22Rv1 (cell line): ENCODE measurements around the gene ZNF438.

ENCODE experiments used
- ZFX ChIP-seq: fragments of 450-650 bp; IDR thresholded peaks from 2 replicates; pipeline ENCODE4 v1.6.1; 2017; ENCODE audit warnings: antibody characterized with exemption, borderline replicate concordance
- TF ChIP-seq, protein P1 (sequence below): fragments of 450-650 bp; IDR thresholded peaks from 2 replicates; pipeline ENCODE4 v1.5.1; 2017; ENCODE audit warnings: mild to moderate bottlenecking

DNA sequence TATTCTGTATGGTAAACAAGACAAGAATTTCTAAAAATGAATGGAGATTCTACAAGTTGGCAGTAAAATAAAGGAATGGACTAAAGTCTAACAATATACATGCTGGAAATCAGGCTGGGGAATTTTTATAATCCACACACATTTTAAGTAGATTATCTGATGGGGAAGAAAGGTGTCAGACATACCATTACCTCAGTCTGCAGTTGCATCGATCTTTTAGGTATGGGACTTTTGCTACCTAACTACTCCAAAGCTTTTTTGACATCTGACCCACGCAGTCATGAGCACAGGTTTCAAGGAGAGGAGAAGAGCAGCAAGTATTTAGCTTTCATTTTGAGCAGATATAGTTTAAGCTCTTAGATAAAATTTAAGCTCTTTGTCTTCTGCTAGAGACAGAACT is 113.0 kb downstream of the ZNF438 start:
- TF ChIP-seq, protein P1, sequence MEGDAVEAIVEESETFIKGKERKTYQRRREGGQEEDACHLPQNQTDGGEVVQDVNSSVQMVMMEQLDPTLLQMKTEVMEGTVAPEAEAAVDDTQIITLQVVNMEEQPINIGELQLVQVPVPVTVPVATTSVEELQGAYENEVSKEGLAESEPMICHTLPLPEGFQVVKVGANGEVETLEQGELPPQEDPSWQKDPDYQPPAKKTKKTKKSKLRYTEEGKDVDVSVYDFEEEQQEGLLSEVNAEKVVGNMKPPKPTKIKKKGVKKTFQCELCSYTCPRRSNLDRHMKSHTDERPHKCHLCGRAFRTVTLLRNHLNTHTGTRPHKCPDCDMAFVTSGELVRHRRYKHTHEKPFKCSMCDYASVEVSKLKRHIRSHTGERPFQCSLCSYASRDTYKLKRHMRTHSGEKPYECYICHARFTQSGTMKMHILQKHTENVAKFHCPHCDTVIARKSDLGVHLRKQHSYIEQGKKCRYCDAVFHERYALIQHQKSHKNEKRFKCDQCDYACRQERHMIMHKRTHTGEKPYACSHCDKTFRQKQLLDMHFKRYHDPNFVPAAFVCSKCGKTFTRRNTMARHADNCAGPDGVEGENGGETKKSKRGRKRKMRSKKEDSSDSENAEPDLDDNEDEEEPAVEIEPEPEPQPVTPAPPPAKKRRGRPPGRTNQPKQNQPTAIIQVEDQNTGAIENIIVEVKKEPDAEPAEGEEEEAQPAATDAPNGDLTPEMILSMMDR = no peak
- no peak for TF ChIP-seq ZFX
